ENCODE results near the gene MCCC2.
"Not testable (repeated sequence)": the region's sequence is repeated elsewhere in the genome, so short reads cannot be mapped to it uniquely, and the experiment has no call there.

MCCC2 gene

GRCh38 chr5:71597001-71597400 is 9.9 kb downstream of the MCCC2 start:
- no peaks in the 10 kb centered on the region for H3K27me3 ChIP-seq (replicated peaks in 2 of 5; ENCODE audit: control insufficient read depth in 4 of 5, insufficient read depth in 5 of 5, low read length in 4 of 5)
- H3K9me3 ChIP-seq (ENCODE audit: control extremely low read depth in 1 of 5, control insufficient read depth in 4 of 5, insufficient read depth in 2 of 5, low read depth in 1 of 5, low read length in 4 of 5), result no peaks in the 10 kb centered on the region
- DNase-seq, result no peak
- H3K36me3 ChIP-seq (ENCODE audit: control insufficient read depth in 4 of 4, insufficient read depth in 4 of 4, low read length in 3 of 4), result peaks cover 2 to 55% (median 38%) of the 10 kb centered on the region in 4 experiments
- WGBS (ENCODE audit: insufficient coverage), result 100% methylated on average over 1 of the region's 1 CpG
- H3K4me3 ChIP-seq (ENCODE audit: control insufficient read depth in 1 of 7, extremely low read depth in 1 of 7, insufficient read depth in 4 of 7, low read depth in 2 of 7, low read length in 6 of 7), result no peak overlapping the region
- POLR2A ChIA-PET, result no interaction called here
- no peaks in the 10 kb centered on the region for H3K4me1 ChIP-seq (ENCODE audit: control extremely low read depth in 1 of 4, control insufficient read depth in 4 of 4, insufficient read depth in 4 of 4, low read length in 3 of 4)
- H3K27ac ChIP-seq (ENCODE audit: insufficient read depth in 1 of 2, low read depth in 1 of 2, low read length in 2 of 2, poor library complexity in 1 of 2, severe bottlenecking in 2 of 2), result no peak overlapping the region
- CTCF ChIA-PET, result interaction anchor here (1.1 kb wide), 1 partner anchor 9 kb away, joined by 3 read pairs; the partner anchor contains the start of gene MCCC2

- WGBS (ENCODE audit: insufficient coverage), result 100% methylated on average over 1 of the region's 1 CpG
- H3K4me3 ChIP-seq (ENCODE audit: control insufficient read depth in 1 of 7, extremely low read depth in 1 of 7, insufficient read depth in 4 of 7, low read depth in 2 of 7, low read length in 6 of 7), result no peak overlapping the region
- H3K4me1 ChIP-seq (ENCODE audit: control extremely low read depth in 1 of 4, control insufficient read depth in 4 of 4, insufficient read depth in 4 of 4, low read length in 3 of 4), result no peaks in the 10 kb centered on the region
- peaks cover 0 to 4% (median 0%) of the 10 kb centered on the region in 5 experiments for H3K9me3 ChIP-seq (ENCODE audit: control extremely low read depth in 1 of 5, control insufficient read depth in 4 of 5, insufficient read depth in 2 of 5, low read depth in 1 of 5, low read length in 4 of 5)
- DNase-seq, result no peak
- ChIA-PET CTCF (interaction anchor here (1.2 to 1.7 kb wide), 2 partner anchors 8 to 31 kb away, joined by 3 to 4 read pairs; no protein-coding TSS in a partner anchor), POLR2A (interaction anchor here (1.2 kb wide), 1 partner anchor 14 kb away, joined by 4 read pairs; no protein-coding TSS in a partner anchor)
- no peak overlapping the region for H3K27ac ChIP-seq (ENCODE audit: insufficient read depth in 1 of 2, low read depth in 1 of 2, low read length in 2 of 2, poor library complexity in 1 of 2, severe bottlenecking in 2 of 2)
- H3K27me3 ChIP-seq (replicated peaks in 2 of 5; ENCODE audit: control insufficient read depth in 4 of 5, insufficient read depth in 5 of 5, low read length in 4 of 5), result no peaks in the 10 kb centered on the region
- H3K36me3 ChIP-seq (ENCODE audit: control insufficient read depth in 4 of 4, insufficient read depth in 4 of 4, low read length in 3 of 4), result peaks cover 9 to 65% (median 51%) of the 10 kb centered on the region in 4 experiments
Measured at GRCh38 chr5:71600783-71601182, 13.6 kb downstream of the MCCC2 start.

GRCh38 chr5:71601222-71602026 is 14.3 kb downstream of the MCCC2 start:
- POLR2A ChIA-PET, result interaction anchor here (1.2 kb wide), 1 partner anchor 13 kb away, joined by 4 read pairs; no protein-coding TSS in a partner anchor
- CTCF ChIA-PET, result interaction anchor here (0.6 to 1.7 kb wide), 3 partner anchors 9 to 55 kb away, joined by 3 to 4 read pairs (median 3); no protein-coding TSS in a partner anchor
- no peaks in the 10 kb centered on the region for H3K27me3 ChIP-seq (replicated peaks in 2 of 5; ENCODE audit: control insufficient read depth in 4 of 5, insufficient read depth in 5 of 5, low read length in 4 of 5)
- H3K4me3 ChIP-seq (ENCODE audit: control insufficient read depth in 1 of 7, extremely low read depth in 1 of 7, insufficient read depth in 4 of 7, low read depth in 2 of 7, low read length in 6 of 7), result no peak overlapping the region
- H3K27ac ChIP-seq (ENCODE audit: insufficient read depth in 1 of 2, low read depth in 1 of 2, low read length in 2 of 2, poor library complexity in 1 of 2, severe bottlenecking in 2 of 2), result no peak overlapping the region
- H3K4me1 ChIP-seq (ENCODE audit: control extremely low read depth in 1 of 4, control insufficient read depth in 4 of 4, insufficient read depth in 4 of 4, low read length in 3 of 4), result no peaks in the 10 kb centered on the region
- peaks cover 0 to 4% (median 0%) of the 10 kb centered on the region in 5 experiments for H3K9me3 ChIP-seq (ENCODE audit: control extremely low read depth in 1 of 5, control insufficient read depth in 4 of 5, insufficient read depth in 2 of 5, low read depth in 1 of 5, low read length in 4 of 5)
- peak; percentile 49 to 66 (median 63) for DNase-seq
- peaks cover 9 to 60% (median 48%) of the 10 kb centered on the region in 4 experiments for H3K36me3 ChIP-seq (ENCODE audit: control insufficient read depth in 4 of 4, insufficient read depth in 4 of 4, low read length in 3 of 4)
- 100% methylated on average over 3 of the region's 6 CpGs for WGBS (ENCODE audit: insufficient coverage)

GRCh38 chr5:71609916-71610315 is 22.8 kb downstream of the MCCC2 start:
- H3K4me1 ChIP-seq (ENCODE audit: control extremely low read depth in 1 of 4, control insufficient read depth in 4 of 4, insufficient read depth in 4 of 4, low read length in 3 of 4); H3K9me3 ChIP-seq (ENCODE audit: control extremely low read depth in 1 of 5, control insufficient read depth in 4 of 5, insufficient read depth in 2 of 5, low read depth in 1 of 5, low read length in 4 of 5); POLR2A ChIA-PET; H3K27me3 ChIP-seq (replicated peaks in 2 of 5; ENCODE audit: control insufficient read depth in 4 of 5, insufficient read depth in 5 of 5, low read length in 4 of 5); H3K4me3 ChIP-seq (ENCODE audit: control insufficient read depth in 1 of 7, extremely low read depth in 1 of 7, insufficient read depth in 4 of 7, low read depth in 2 of 7, low read length in 6 of 7); H3K27ac ChIP-seq (ENCODE audit: insufficient read depth in 1 of 2, low read depth in 1 of 2, low read length in 2 of 2, poor library complexity in 1 of 2, severe bottlenecking in 2 of 2); CTCF ChIA-PET; DNase-seq: not testable (repeated sequence)
- peaks cover 4 to 24% (median 12%) of the 10 kb centered on the region in 4 experiments for H3K36me3 ChIP-seq (ENCODE audit: control insufficient read depth in 4 of 4, insufficient read depth in 4 of 4, low read length in 3 of 4)
- WGBS (ENCODE audit: insufficient coverage), result 100% methylated on average over 4 of the region's 16 CpGs

DNA sequence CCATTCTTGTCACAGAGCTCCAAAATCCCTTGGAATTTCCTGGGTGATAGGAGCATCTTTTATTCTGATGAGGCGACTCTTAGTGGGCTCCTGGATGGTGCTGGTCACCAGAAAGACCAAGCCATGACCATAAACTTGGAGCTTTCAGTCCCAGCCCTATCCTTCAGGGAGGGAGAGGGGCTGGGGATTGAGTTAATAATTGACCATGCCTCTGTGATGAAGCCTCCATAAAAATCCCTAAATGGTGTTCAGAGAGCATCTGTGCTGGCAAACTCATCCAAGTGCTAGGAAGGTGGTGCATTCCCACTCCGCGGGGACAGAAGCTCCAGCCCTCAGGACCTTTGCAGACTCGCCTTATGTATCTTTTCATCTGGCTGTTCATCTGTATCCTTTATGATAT is 28.7 kb downstream of the MCCC2 start:
- H3K27me3 ChIP-seq (replicated peaks in 2 of 5; ENCODE audit: control insufficient read depth in 4 of 5, insufficient read depth in 5 of 5, low read length in 4 of 5), result no peaks in the 10 kb centered on the region
- H3K9me3 ChIP-seq (ENCODE audit: control extremely low read depth in 1 of 5, control insufficient read depth in 4 of 5, insufficient read depth in 2 of 5, low read depth in 1 of 5, low read length in 4 of 5), result peaks cover 0 to 6% (median 3%) of the 10 kb centered on the region in 5 experiments
- ChIA-PET POLR2A (no interaction called here), CTCF (no interaction called here)
- no peak overlapping the region for H3K4me3 ChIP-seq (ENCODE audit: control insufficient read depth in 1 of 7, extremely low read depth in 1 of 7, insufficient read depth in 4 of 7, low read depth in 2 of 7, low read length in 6 of 7)
- no peaks in the 10 kb centered on the region for H3K4me1 ChIP-seq (ENCODE audit: control extremely low read depth in 1 of 4, control insufficient read depth in 4 of 4, insufficient read depth in 4 of 4, low read length in 3 of 4)
- peaks cover 15 to 57% (median 34%) of the 10 kb centered on the region in 4 experiments for H3K36me3 ChIP-seq (ENCODE audit: control insufficient read depth in 4 of 4, insufficient read depth in 4 of 4, low read length in 3 of 4)
- 100% methylated on average over 4 of the region's 4 CpGs for WGBS (ENCODE audit: insufficient coverage)
- DNase-seq, result no peak
- no peak overlapping the region for H3K27ac ChIP-seq (ENCODE audit: insufficient read depth in 1 of 2, low read depth in 1 of 2, low read length in 2 of 2, poor library complexity in 1 of 2, severe bottlenecking in 2 of 2)

DNA sequence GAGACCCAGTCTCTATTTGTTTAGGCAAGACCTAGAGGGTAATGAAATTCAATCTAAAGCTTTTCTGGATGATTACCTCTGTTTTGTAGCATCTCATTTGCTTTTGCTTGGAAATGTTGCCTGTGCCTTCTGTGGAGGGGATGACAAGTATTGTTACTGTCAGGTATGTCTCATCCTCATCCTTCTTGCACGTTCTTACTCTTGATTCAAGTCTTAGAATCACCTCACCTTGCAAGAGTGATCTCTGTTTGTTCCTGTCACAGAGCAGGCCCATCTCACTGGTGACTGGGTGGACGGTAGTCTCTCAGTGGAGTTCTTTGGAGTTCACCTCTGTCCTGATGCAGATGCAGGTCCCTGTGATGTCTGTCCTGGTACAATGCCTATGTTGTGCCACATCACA is 33.5 kb downstream of the MCCC2 start:
- H3K9me3 ChIP-seq (ENCODE audit: control extremely low read depth in 1 of 5, control insufficient read depth in 4 of 5, insufficient read depth in 2 of 5, low read depth in 1 of 5, low read length in 4 of 5), result peaks cover 0 to 6% (median 3%) of the 10 kb centered on the region in 5 experiments
- 100% methylated on average over 2 of the region's 2 CpGs for WGBS (ENCODE audit: insufficient coverage)
- H3K27me3 ChIP-seq (replicated peaks in 2 of 5; ENCODE audit: control insufficient read depth in 4 of 5, insufficient read depth in 5 of 5, low read length in 4 of 5), result no peaks in the 10 kb centered on the region
- DNase-seq, result no peak
- ChIA-PET POLR2A (no interaction called here), CTCF (interaction anchor here (0.8 kb wide), 1 partner anchor 13 kb away, joined by 3 read pairs; no protein-coding TSS in a partner anchor)
- H3K36me3 ChIP-seq (ENCODE audit: control insufficient read depth in 4 of 4, insufficient read depth in 4 of 4, low read length in 3 of 4), result peaks cover 15 to 50% (median 33%) of the 10 kb centered on the region in 4 experiments
- no peaks in the 10 kb centered on the region for H3K4me1 ChIP-seq (ENCODE audit: control extremely low read depth in 1 of 4, control insufficient read depth in 4 of 4, insufficient read depth in 4 of 4, low read length in 3 of 4)
- no peak overlapping the region for H3K27ac ChIP-seq (ENCODE audit: insufficient read depth in 1 of 2, low read depth in 1 of 2, low read length in 2 of 2, poor library complexity in 1 of 2, severe bottlenecking in 2 of 2)
- H3K4me3 ChIP-seq (ENCODE audit: control insufficient read depth in 1 of 7, extremely low read depth in 1 of 7, insufficient read depth in 4 of 7, low read depth in 2 of 7, low read length in 6 of 7), result no peak overlapping the region

DNA sequence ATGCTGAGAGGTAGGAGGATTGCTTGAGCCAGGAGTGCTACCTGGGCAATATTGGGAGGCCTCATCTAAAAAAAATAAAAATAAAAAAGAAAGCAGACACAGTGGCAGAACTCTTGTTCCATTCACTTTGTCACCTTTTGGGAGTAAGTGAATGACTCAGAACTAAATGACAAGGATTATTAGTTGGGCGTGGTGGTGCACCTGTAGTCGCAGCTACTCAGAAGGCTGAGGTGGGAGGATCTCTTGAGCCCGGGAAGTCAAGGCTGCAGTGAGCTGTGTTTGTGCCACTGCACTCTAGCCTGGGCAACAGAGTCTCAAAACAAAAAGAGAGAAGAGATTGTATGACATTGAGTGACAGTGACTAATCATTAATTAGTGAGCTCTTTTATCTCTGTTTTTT is 34.1 kb downstream of the MCCC2 start:
- H3K27ac ChIP-seq (ENCODE audit: insufficient read depth in 1 of 2, low read depth in 1 of 2, low read length in 2 of 2, poor library complexity in 1 of 2, severe bottlenecking in 2 of 2), result no peak overlapping the region
- ChIA-PET POLR2A (no interaction called here), CTCF (no interaction called here)
- H3K36me3 ChIP-seq (ENCODE audit: control insufficient read depth in 4 of 4, insufficient read depth in 4 of 4, low read length in 3 of 4), result peaks cover 12 to 46% (median 29%) of the 10 kb centered on the region in 4 experiments
- H3K4me3 ChIP-seq (ENCODE audit: control insufficient read depth in 1 of 7, extremely low read depth in 1 of 7, insufficient read depth in 4 of 7, low read depth in 2 of 7, low read length in 6 of 7), result no peak overlapping the region
- WGBS (ENCODE audit: insufficient coverage), result 94% methylated on average over 3 of the region's 3 CpGs
- no peak for DNase-seq
- peaks cover 0 to 6% (median 3%) of the 10 kb centered on the region in 5 experiments for H3K9me3 ChIP-seq (ENCODE audit: control extremely low read depth in 1 of 5, control insufficient read depth in 4 of 5, insufficient read depth in 2 of 5, low read depth in 1 of 5, low read length in 4 of 5)
- H3K4me1 ChIP-seq (ENCODE audit: control extremely low read depth in 1 of 4, control insufficient read depth in 4 of 4, insufficient read depth in 4 of 4, low read length in 3 of 4), result no peaks in the 10 kb centered on the region
- no peaks in the 10 kb centered on the region for H3K27me3 ChIP-seq (replicated peaks in 2 of 5; ENCODE audit: control insufficient read depth in 4 of 5, insufficient read depth in 5 of 5, low read length in 4 of 5)
